Right hindlimb (tissue), 1 donor: ENCODE data around the gene POU6F2.
A peak's percentile ranks its signal among the peaks of the same experiment; 100 is the strongest.

Experiments used
- DNase-seq: peaks from one replicate; pipeline ENCODE4 v3.0.0-alpha.2; 2018

POU6F2 gene

DNA sequence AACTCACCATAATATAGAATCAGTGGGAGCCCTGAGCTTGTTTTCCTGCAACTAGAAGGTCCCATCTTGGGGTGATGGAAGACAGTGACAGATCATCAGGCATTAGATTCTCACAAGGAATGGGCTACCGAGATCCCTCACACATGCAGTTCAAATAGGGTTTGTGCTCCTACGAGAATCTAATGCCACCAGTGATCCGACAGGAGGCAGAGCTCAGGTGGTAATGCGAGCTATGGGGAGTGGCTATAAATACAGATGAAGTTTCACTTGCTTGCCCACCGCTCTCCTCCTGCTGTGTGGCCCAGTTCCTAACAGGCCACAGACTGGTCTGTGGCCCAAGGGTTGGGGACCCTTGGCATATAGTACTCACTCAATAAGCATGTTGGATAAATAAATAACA, 93.4 kb downstream of the POU6F2 start:
- no peak for DNase-seq

DNA sequence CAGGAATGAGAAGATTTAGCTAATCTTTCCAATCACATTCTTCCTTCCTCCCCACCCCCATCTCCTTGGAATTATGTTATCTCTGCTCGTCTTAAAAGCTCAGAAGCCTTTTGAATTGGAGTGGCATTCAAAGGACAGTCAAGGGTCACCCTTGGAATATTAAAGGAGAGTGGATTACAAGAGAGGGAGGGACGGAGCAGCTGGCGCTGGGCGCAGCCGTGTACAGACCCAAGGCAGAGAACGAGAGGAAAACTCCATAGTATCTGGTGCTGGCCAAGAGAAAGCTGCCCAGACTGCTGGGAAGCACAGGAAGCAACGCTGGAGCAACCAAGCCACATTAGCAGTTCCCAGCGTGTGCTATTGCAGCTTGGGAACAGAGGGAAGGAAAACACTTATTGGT, 95.7 kb downstream of the POU6F2 start:
- peak; percentile 49 for DNase-seq

DNA sequence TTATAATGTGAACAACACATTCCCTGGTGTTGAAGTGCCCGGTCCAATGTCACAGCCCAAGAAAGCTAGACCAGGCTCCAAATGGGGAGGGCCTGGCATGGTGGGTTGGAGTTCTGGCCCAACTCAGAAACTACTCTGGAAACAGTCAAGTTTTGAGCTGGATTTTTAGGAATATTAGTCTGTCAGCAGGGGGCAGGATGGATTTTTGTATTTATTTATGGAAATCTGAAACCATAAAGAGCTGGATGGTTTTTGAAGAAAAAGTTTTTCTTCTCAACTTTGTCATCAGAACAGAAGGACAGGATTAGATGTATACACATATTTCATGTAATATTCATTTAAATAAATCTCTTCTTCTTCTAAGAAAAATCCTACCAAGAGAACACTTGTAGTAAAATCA, 97.5 kb downstream of the POU6F2 start:
- DNase-seq: no peak

DNA sequence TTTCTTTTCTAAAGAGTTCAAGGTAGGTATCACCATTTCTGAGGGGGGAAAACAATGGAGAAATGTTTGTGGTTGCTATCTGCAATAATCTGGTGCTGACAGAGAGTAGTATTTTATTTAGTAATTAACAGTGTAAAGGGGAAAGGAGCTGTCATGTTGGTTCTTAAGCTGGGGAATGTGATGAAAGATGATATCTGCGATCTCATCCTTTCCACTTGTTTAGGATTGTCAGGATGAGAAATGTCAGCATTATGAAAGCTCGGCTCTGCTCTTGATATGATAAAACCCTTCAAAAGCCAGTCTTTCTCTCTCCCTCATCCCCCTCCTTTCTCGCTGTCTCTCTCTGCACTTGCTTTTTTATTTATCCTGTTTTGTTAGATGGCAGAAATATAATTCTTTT, 106.1 kb downstream of the POU6F2 start:
- DNase-seq: no peak

- no peak for DNase-seq
These were observed 106.6 kb downstream of the POU6F2 start for GRCh38 chr7:39084349-39084748.

DNA sequence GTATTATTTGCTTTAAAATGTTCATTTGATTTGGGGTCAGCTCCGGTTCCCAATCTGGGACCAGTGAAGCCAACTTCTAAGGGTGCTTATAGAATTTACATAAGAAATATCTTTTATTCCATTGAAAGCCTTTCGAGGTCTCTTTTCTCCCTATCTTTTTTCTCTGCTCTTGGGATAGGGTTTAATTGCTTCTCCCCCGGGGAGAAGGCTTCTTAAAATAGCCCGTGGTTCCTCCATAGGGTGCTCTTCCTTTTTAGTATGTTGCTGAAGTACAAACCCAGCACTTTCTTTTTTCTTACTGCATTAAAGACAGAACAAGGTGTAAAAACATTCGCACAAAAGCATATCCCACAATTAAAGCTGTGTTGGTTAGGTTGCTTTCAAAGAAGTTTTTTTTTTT, 107.5 kb downstream of the POU6F2 start:
- no peak for DNase-seq

DNA sequence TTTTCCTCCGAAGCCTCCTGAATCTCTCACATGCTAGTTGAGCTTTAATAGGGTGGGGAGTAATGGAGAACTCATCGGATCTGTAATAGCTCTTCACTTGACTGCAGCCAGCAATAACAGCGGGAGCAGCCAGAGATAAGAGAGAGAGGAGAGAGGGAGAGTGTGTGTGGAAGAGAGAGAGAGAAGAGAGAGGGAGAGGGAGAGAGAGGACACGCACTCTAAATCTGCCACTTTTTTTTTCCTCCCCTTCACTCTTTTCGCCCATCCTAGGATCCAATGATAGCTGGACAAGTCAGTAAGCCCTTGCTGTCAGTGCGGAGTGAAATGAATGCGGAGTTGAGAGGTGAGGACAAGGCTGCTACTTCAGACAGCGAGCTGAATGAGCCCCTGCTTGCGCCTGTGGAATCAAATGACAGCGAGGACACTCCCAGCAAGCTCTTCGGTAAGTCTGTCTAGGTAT, 107.9 kb downstream of the POU6F2 start:
- peak; percentile 34 for DNase-seq

GRCh38 chr7:39086638-39087360, 109.1 kb downstream of the POU6F2 start:
- no peak for DNase-seq

DNA sequence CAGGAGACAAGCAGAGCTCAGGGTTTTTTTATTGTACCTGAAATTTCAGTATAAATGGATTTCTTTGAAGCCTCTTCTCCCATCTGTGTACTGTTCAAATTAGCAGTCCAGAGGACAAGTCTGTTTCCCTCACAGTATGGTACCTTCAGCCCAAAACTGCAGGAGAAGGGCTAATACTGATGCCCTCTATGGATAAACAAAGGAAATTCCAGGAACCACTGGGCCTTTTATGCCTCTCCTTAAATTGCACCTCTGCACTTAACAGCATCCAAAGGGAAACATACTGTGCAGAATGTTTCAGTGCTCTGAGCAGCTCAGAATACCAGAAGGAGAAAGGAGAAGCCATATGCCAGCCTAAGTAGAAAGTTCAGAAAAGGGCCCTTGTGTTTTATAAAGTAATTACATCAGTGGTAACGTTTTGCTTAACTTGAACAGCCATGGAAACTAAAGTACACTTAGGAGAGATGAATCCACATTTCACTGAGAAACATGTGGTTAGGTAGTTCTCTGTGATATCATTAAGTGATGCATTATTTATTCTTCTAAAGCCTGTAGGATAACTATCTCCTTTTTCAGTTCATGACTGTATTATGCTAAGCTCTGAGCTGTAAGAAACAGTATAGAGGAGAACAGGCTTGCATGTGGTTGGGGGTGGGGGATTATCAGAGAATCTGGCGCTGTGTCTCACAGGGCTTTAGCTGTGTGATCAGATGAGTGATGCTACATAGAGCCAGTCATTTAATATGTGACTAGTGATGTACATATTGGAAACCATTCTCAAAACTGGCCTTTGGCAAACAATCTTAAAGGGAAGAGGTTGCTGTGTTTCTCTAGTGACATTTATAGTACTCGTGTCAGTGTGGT, 111.3 kb downstream of the POU6F2 start:
- DNase-seq: no peak

DNA sequence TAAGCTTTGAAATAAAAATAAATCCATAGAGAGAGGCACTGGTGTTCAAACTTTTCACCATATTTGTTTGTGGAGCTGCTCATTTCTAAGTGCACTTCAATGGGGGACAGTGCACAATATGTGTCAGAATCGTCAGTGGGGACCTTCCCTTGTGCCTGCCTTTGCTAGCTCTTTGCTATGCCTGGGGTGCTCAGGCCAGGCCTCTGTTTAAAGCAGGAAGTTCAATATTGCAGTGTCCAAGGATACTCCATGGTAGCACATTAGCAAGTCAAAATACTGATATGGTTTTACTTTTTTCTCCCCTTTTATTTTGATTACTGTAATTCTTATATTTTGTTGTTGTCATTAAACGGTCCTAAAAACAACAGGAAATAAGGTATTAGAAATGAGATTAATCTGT, 113.4 kb downstream of the POU6F2 start:
- DNase-seq: no peak

DNA sequence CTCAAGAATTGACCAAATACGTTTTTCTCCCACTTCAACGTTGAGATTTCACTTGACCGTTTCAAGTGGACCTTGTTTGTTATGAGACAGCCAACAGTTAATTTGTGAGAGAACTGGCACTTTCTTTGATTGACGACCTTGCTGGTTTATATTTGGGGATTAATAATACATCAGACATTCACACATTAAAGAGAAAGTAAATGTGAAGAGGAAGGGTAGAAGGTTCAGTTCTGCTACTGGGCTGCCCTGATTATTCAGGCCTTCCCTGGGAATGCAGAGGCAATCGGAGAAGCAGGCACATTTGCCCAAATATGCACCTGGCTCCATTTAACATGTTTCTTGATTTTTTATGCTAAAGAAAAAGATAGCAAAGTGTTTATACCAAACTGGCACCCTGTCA, 114.1 kb downstream of the POU6F2 start:
- no peak for DNase-seq

- no peak for DNase-seq
These were observed 117.0 kb downstream of the POU6F2 start for GRCh38 chr7:39094731-39095130.

DNA sequence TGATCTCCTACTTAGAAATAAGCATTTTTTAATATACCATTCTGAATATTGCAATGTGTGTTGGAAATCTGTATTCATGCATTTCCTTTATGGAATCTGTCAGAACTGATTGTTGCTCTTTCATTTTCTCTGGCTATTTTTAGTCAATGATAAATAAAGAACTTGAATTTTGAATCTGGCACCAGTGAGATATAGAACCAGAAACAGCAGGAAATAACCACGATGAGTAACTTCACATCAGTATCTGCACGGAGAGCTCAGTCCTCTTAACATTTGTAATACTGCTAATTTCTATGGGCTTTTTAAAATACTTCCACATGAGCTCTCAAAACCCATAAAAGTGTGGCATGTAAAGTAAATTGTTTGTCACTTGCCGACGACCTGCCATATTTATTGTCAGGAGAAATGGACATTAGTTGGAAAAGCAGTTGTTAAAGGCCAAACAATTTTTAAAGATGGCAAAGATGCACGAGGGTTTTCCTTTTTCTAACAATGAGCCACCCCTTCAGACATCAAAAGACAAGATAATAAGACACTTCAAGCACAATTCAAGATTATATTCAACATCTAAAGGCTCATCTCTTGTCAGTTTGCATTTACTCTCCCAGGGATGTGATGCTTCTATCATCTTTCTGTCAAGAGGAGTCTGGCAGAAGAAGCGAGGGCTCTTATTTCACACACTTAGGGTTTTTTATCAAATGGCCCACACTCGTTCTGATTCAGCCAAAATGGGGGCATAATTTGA, 118.3 kb downstream of the POU6F2 start:
- DNase-seq: no peak

- no peak for DNase-seq
These were observed 120.8 kb downstream of the POU6F2 start for GRCh38 chr7:39098506-39098905.

GRCh38 chr7:39099146-39099545, 121.4 kb downstream of the POU6F2 start:
- DNase-seq: no peak

GRCh38 chr7:39100270-39100669, 122.6 kb downstream of the POU6F2 start:
- no peak for DNase-seq

DNA sequence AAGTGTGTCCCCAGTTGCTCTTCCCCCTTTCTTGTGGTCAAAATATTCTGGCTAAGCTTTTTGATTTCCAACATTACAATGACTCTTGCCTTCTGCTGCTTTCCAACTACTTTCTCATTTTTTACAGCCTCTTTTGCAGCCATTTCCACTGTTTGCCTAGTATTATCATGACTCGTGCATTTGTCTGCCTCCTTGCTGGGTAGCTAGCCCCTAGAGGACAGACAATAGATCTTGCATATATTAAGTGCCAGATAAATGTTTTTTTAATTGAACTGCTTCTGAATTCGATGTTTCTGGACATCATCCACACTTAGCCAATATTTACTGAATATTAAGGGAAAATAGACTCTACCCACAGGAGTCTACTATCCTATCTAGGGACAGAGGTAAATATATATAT, 124.5 kb downstream of the POU6F2 start:
- DNase-seq: no peak

DNA sequence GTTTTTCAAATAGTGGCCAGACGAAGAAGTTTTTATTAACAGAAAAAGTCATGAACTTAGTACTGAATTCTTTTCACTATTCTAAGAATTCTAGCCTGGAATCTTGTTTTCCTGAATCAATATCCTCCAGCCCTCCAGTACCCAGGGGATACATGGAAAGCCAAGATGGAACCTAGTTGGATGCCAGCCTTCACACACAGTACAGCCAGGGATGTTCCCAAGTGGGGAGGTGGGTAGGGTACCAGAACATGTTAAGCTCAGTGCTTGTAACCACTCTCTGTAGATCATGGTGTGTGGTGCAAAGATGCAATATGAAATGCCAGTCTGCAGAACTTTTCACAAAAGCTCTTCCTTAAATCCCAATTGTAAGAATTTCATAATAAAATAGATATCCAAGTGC, 128.0 kb downstream of the POU6F2 start:
- DNase-seq: no peak

GRCh38 chr7:39125846-39126245, 148.1 kb downstream of the POU6F2 start:
- no peak for DNase-seq

DNA sequence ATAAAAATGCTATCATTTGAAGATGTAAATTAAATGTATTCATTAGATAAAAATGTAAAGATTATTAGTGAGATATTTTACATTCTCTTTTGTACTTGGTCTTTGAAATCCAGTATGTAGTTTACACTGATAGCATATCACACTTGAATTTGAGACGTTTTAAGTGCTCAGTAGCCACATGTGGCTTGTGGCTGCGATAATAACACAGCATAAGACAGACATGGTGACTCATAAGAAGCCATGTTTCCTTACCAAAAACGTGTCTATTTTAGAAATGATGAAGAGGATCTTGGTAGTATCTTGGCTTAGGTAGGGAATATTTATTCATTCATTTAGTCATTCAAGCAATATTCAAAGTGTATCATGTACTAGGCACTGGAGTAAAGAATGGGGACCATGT, 149.3 kb downstream of the POU6F2 start:
- DNase-seq: no peak

GRCh38 chr7:39128287-39128843, 150.7 kb downstream of the POU6F2 start:
- no peak for DNase-seq

DNA sequence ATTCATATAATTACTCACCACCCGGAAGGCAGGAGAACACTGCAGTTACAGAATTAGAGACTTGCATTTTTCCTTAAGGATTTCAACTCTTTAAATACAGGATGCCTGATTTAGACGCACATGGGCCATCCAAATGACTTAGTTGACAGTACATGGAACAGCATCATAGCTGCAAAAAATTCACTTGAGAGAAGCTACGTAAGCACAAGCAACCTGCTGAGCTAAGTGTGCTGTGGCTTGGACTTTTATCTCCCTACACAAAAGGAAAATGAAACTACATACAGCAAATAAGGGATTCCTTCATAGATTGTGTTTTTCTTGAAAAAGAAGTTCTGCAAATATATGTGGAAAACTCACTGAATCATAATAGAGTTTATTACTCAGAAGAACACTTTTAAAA, 152.6 kb downstream of the POU6F2 start:
- DNase-seq: no peak

DNA sequence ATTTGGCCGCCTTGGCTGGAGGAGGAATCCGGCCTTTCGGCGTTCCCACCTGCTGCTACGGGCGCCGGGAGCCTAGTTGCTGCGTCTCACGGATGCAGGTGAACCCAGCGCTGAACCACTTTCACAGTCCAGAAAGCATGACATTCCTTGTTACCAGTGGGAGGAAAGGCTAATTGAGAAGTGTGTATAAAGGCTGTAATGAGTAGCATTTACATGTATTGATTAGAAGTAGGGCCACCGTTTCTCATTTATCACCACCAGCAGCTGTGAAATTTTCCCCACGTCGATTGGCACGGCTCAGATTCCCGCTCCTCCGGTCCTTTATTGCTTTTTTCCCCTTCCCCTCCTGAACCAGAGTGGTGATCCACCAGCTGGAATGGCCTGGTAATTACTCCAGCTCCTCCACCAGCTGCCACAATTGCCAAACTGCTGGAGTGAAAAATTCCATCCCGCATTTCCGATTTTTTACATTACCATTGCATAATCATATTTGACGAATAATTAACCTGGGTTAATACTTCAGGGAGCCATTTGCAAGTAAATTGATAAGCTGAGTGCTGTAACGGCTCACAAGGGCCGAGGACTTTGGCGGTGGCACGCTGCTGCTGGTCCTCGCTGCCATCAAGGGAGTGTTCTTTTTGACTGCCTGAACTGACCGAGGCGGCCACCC, 153.3 kb downstream of the POU6F2 start:
- DNase-seq: peak; percentile 24
